ENCODE data around the gene CFAP46. TPM values are rescaled to one million over a fixed set of nuclear protein-coding genes. Genes with fewer than 3 reads are reported as not detected.
A peak's percentile ranks its signal among the peaks of the same experiment; 100 is the strongest.

The CFAP46 gene
- total and polyA plus RNA-seq, 9 of the 15 experiments (the other 6 are each of a cell fraction or from before 2014, with no cell fraction given): not detected

DNA sequence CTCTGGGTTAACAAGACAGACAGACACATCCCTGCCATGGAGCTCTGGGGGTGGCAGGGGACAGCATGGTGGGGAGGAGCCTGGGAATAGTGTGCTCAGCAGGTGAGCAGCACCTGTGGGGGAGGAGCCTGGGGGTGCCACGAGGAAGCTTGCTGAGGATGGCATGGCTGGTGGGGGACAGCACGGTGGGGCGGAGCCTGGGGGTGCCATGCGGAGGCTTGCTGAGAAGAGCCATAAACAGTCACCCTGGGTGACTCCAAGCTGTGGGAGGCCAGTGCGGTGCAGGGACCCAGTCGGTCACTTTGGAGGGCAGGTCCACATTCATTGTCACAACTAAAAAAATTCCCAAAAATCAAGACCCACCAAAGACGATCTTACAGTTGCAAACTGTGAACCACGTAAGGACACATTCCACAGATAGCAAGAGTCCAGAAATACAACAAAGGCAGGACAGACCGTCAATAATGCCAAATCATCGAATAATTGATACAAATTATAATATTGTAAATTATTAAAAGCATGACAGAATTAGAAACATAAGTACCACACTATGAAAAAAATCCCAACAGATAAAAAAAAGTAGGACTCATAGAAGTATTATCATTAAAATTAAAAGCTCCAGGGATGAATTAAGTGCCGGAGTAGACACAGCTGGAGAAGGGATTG is 180.8 kb downstream of the CFAP46 start:
- ATAC-seq (no peak), FAIRE-seq (no peak), DNase-seq (ENCODE audit: extremely low read depth in 1 of 4, low spot score in 3 of 4) (no peak)
- BruUV-seq (replicated peaks): no TSS peak
- H3K9me1 ChIP-seq (ENCODE audit: control insufficient read depth, insufficient read depth, low read length): no peaks in the 10 kb centered on the region
- 92% methylated on average over 9 of the region's 11 CpGs for WGBS (ENCODE audit: insufficient coverage, low coverage, missing lambda C conversion rate)
- POLR2A ChIA-PET: no interaction called here
- no peak overlapping the region for H3K4me3 ChIP-seq
- TF ChIP-seq C11orf30 (IDR thresholded peaks at IDR 0.05; ENCODE audit: low read depth) (peak; percentile 19; the same call in 1 of the 2 replicates), TAF15 (IDR thresholded peaks at IDR 0.05; ENCODE audit: low read depth, low read length) (no peak), CEBPB (tag; IDR thresholded peaks at IDR 0.05) (no peak), NONO (IDR thresholded peaks at IDR 0.05; ENCODE audit: low read depth in 2 of 2, low read length in 1 of 2) (no peak), HDGF (IDR thresholded peaks at IDR 0.05) (no peak)
- TF ChIP-seq, protein P1, sequence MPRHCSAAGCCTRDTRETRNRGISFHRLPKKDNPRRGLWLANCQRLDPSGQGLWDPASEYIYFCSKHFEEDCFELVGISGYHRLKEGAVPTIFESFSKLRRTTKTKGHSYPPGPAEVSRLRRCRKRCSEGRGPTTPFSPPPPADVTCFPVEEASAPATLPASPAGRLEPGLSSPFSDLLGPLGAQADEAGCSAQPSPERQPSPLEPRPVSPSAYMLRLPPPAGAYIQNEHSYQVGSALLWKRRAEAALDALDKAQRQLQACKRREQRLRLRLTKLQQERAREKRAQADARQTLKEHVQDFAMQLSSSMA (CRISPR knock-in tag; IDR thresholded peaks at IDR 0.05): no peak
- TF ChIP-seq, protein P2, sequence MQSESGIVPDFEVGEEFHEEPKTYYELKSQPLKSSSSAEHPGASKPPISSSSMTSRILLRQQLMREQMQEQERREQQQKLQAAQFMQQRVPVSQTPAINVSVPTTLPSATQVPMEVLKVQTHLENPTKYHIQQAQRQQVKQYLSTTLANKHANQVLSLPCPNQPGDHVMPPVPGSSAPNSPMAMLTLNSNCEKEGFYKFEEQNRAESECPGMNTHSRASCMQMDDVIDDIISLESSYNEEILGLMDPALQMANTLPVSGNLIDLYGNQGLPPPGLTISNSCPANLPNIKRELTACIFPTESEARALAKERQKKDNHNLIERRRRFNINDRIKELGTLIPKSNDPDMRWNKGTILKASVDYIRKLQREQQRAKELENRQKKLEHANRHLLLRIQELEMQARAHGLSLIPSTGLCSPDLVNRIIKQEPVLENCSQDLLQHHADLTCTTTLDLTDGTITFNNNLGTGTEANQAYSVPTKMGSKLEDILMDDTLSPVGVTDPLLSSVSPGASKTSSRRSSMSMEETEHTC (IDR thresholded peaks at IDR 0.05): no peak
- TF ChIP-seq, protein P3, sequence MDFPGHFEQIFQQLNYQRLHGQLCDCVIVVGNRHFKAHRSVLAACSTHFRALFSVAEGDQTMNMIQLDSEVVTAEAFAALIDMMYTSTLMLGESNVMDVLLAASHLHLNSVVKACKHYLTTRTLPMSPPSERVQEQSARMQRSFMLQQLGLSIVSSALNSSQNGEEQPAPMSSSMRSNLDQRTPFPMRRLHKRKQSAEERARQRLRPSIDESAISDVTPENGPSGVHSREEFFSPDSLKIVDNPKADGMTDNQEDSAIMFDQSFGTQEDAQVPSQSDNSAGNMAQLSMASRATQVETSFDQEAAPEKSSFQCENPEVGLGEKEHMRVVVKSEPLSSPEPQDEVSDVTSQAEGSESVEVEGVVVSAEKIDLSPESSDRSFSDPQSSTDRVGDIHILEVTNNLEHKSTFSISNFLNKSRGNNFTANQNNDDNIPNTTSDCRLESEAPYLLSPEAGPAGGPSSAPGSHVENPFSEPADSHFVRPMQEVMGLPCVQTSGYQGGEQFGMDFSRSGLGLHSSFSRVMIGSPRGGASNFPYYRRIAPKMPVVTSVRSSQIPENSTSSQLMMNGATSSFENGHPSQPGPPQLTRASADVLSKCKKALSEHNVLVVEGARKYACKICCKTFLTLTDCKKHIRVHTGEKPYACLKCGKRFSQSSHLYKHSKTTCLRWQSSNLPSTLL (IDR thresholded peaks at IDR 0.05): no peak
- no peak overlapping the region for H2AFZ ChIP-seq (ENCODE audit: low read depth, low read length)
- intact Hi-C loops (cut with micrococcal nuclease) (no loop called here), in situ Hi-C loops (cut with MboI) (no loop called here)
- H3K9me3 ChIP-seq (replicated peaks; ENCODE audit: control insufficient read depth, insufficient read depth, low read depth, low read length): no peaks in the 10 kb centered on the region
- H3K4me1 ChIP-seq (replicated peaks in 1 of 2; ENCODE audit: control insufficient read depth in 2 of 2, insufficient read depth in 2 of 2, low read length in 2 of 2): no peaks in the 10 kb centered on the region
- no peaks in the 10 kb centered on the region for H3K79me2 ChIP-seq (ENCODE audit: control insufficient read depth, insufficient read depth, low read length)
- H3K27me3 ChIP-seq (ENCODE audit: control insufficient read depth in 2 of 2, insufficient read depth in 2 of 2, low read length in 2 of 2): no peaks in the 10 kb centered on the region
- no peak overlapping the region for H3K4me2 ChIP-seq (ENCODE audit: insufficient read depth, low read length)
- no peaks in the 10 kb centered on the region for H4K20me1 ChIP-seq (replicated peaks; ENCODE audit: control insufficient read depth, insufficient read depth, low read length)
- H3K9ac ChIP-seq (ENCODE audit: insufficient read depth in 1 of 2, low read depth in 2 of 2, low read length in 2 of 2): no peak overlapping the region
- no peaks in the 10 kb centered on the region for H3K36me3 ChIP-seq (ENCODE audit: control insufficient read depth, insufficient read depth, low read length)
- CTCF ChIA-PET (ENCODE audit: low intra/inter-chr PET ratio): no interaction called here
- no peak overlapping the region for H3K27ac ChIP-seq (ENCODE audit: extremely low read depth, low read depth, low read length)
